Stomach (tissue), 9 donors: ENCODE measurements around the gene ADGRL2. TPM values are rescaled to one million over a fixed set of nuclear protein-coding genes. Genes with fewer than 3 reads are reported as not detected.

ENCODE experiments used
- DNase-seq, 2 donors: peaks; one replicate each; pipeline versions ENCODE4 v3.0.0 to v3.0.0-alpha.2; 2013 to 2019
- H3K27ac ChIP-seq, 5 donors: fragments of 200-600 bp in 4 of 5; sonication (generic) in 4 of 5; one replicate each; pipeline ENCODE4 v1.5.1; 2013 to 2019; ENCODE audit warnings: mild to moderate bottlenecking in 1 of 5, moderate library complexity in 1 of 5
- H3K27me3 ChIP-seq, 3 donors: fragments of 200-600 bp; sonication (generic); one replicate each; pipeline ENCODE4 v1.5.1; 2017 to 2019; ENCODE audit warnings: mixed run types in 1 of 3
- H3K36me3 ChIP-seq, 4 donors: fragments of 200-600 bp; sonication (generic); 1 replicate in 3 of 4; 2 replicates in 1 of 4; pipeline ENCODE4 v1.5.1; 2016 to 2019
- H3K4me1 ChIP-seq, 4 donors: fragments of 200-600 bp; sonication (generic); one replicate each; pipeline ENCODE4 v1.5.1; 2016 to 2019
- H3K4me3 ChIP-seq, 4 donors: fragments of 200-600 bp; sonication (generic) in 3 of 4; one replicate each; pipeline ENCODE4 v1.5.1; 2016 to 2019; ENCODE audit warnings: mild to moderate bottlenecking in 1 of 4
- H3K9me3 ChIP-seq, 4 donors: fragments of 200-600 bp; sonication (generic); one replicate each; pipeline ENCODE4 v1.5.1; 2016 to 2019
- CTCF ChIP-seq, 7 experiments: fragments of 450-650 bp in 4 of 7; fragments of 200-600 bp in 3 of 7; sonication (generic) in 3 of 7; IDR thresholded peaks; one replicate each; pipeline ENCODE4 v1.5.1; 2016 to 2019; ENCODE audit warnings: antibody characterized with exemption in 7 of 7, control low read depth in 2 of 7, mild to moderate bottlenecking in 1 of 7
- EP300 ChIP-seq: sonication (generic); formaldehyde crosslinking; IDR thresholded peaks from one replicate; pipeline ENCODE4 v1.6.1; 2017; ENCODE audit warnings: antibody characterized with exemption
- POLR2A ChIP-seq, 4 donors: fragments of 450-650 bp; IDR thresholded peaks; one replicate each; pipeline ENCODE4 v1.6.1; 2016; ENCODE audit warnings: antibody characterized with exemption in 4 of 4, control low read depth in 2 of 4, mild to moderate bottlenecking in 1 of 4, moderate library complexity in 1 of 4
- POLR2AphosphoS5 ChIP-seq, 3 donors: sonication (generic); formaldehyde crosslinking; IDR thresholded peaks; one replicate each; pipeline ENCODE4 v1.6.1; 2016; ENCODE audit warnings: antibody characterized with exemption in 3 of 3
- WGBS, 5 donors: extraction: QIAGEN DNeasy Blood & Tissue Kit in 3 of 5; methylation state at CpG; one replicate each; pipeline versions ENCODE4 v1.1.5 to v1.1.7; 2013 to 2018; 5-methylcytosine and 5-hydroxymethylcytosine counted together
- intact Hi-C: fragments of 100-400 bp; cut with DNase I; formaldehyde crosslinking; loops from one replicate; pipeline ENCODE4 v1.15.1; 2023; ENCODE audit warnings: low total_unique reads
- polyA plus RNA-seq, 3 donors: library from polyadenylated mRNA; stranded (reverse); fragments of 200-250 nt; gene quantifications; one replicate each; pipeline ENCODE4 v1.2.3, GENCODE V29; 2013
- total RNA-seq, 5 donors: library from RNA; depleted of rRNA; stranded (reverse); fragments of >200 nt; gene quantifications; one replicate each; pipeline versions ENCODE4 v1.1.0 to v1.2.3, GENCODE V29; 2014 to 2016
- donor health status: healthy with polysubstance abuse.
- donor health status: Bipolar disorder and iron deficiency.
- donor health status: healthy.

The ADGRL2 gene
- total and polyA plus RNA-seq, 8 donors = 13.0 to 173 (median 23.7) TPM

- Histone ChIP-seq H3K27me3 (no peaks in the 10 kb centered on the region), H3K9me3 (no peaks in the 10 kb centered on the region), H3K36me3 (no peaks in the 10 kb centered on the region), H3K4me1 (no peaks in the 10 kb centered on the region), H3K4me3 (no peak overlapping the region), H3K27ac (no peak overlapping the region)
- no peak for TF ChIP-seq POLR2AphosphoS5 (IDR thresholded peaks at IDR 0.05)
- TF ChIP-seq EP300 = no peak
- TF ChIP-seq CTCF (IDR thresholded peaks at IDR 0.05) = no peak
- no peak for TF ChIP-seq POLR2A (IDR thresholded peaks at IDR 0.05)
- intact Hi-C loops = no loop called here
- WGBS, 5 donors = 81 to 95% (median 91%) methylated on average over 6 of the region's 6 CpGs
- no peak for DNase-seq
Measured at GRCh38 chr1:82015444-82015843, 214.7 kb downstream of the ADGRL2 start.

GRCh38 chr1:82018319-82018718 lies 217.6 kb downstream of the ADGRL2 start:
- H3K4me3 ChIP-seq = no peak overlapping the region
- WGBS, 5 donors = 89 to 97% (median 90%) methylated on average over 2 of the region's 2 CpGs
- no peaks in the 10 kb centered on the region for H3K9me3 ChIP-seq
- no peaks in the 10 kb centered on the region for H3K4me1 ChIP-seq
- H3K36me3 ChIP-seq = no peaks in the 10 kb centered on the region
- TF ChIP-seq POLR2AphosphoS5 (IDR thresholded peaks at IDR 0.05) (no peak), EP300 (no peak), CTCF (IDR thresholded peaks at IDR 0.05) (no peak), POLR2A (IDR thresholded peaks at IDR 0.05) (no peak)
- no peak for DNase-seq
- no peak overlapping the region for H3K27ac ChIP-seq
- intact Hi-C loops = no loop called here
- H3K27me3 ChIP-seq = no peaks in the 10 kb centered on the region

DNA sequence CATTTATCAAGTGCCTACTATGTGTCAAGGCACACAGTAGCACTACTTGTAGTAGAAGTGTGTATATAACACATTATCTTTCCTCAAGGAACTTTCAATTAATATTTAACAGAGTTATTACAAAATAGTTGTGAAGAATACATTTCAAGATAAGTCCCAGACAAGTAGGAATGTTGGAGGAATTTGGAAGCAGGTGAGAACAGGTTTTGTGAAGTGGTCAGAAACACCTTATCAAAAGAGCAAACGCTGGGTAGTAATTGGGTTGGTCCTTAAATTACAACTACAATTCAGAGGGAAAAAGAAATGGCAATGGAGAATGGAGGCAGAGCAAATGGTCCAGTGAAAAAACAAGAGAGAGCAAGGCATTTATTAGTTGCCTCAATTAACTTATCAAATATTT lies 218.8 kb downstream of the ADGRL2 start:
- 35 to 67% (median 52%) methylated on average over 1 of the region's 1 CpG for WGBS, 5 donors
- no peaks in the 10 kb centered on the region for H3K4me1 ChIP-seq
- H3K27me3 ChIP-seq = no peaks in the 10 kb centered on the region
- no peaks in the 10 kb centered on the region for H3K9me3 ChIP-seq
- no peak overlapping the region for H3K27ac ChIP-seq
- no peak for DNase-seq
- intact Hi-C loops = no loop called here
- TF ChIP-seq POLR2A (IDR thresholded peaks at IDR 0.05) = no peak
- TF ChIP-seq CTCF (IDR thresholded peaks at IDR 0.05) = no peak
- TF ChIP-seq EP300 = no peak
- TF ChIP-seq POLR2AphosphoS5 (IDR thresholded peaks at IDR 0.05) = no peak
- H3K4me3 ChIP-seq = no peak overlapping the region
- H3K36me3 ChIP-seq = no peaks in the 10 kb centered on the region

- Histone ChIP-seq H3K4me3 (no peak overlapping the region), H3K9me3 (no peaks in the 10 kb centered on the region), H3K27ac (no peak overlapping the region), H3K27me3 (no peaks in the 10 kb centered on the region), H3K36me3 (no peaks in the 10 kb centered on the region), H3K4me1 (no peaks in the 10 kb centered on the region)
- no peak for TF ChIP-seq EP300
- no peak for TF ChIP-seq POLR2A (IDR thresholded peaks at IDR 0.05)
- TF ChIP-seq CTCF (IDR thresholded peaks at IDR 0.05) = no peak
- no peak for TF ChIP-seq POLR2AphosphoS5 (IDR thresholded peaks at IDR 0.05)
- intact Hi-C loops = no loop called here
- 77 to 89% (median 87%) methylated on average over 3 of the region's 3 CpGs for WGBS, 5 donors
- no peak for DNase-seq
Measured at GRCh38 chr1:82030830-82031229, 230.1 kb downstream of the ADGRL2 start.
